Stimulated activated effector memory CD8-positive, alpha-beta T cell treated with anti-CD3 and anti-CD28 coated beads, Interleukin-12 subunit alpha, Interleukin-12 subunit beta, amount 100 ng/mL, for 72 hours (primary cell): ENCODE measurements around the gene ZNF792.
"Not testable (repeated sequence)": the region's sequence is repeated elsewhere in the genome, so short reads cannot be mapped to it uniquely, and the experiment has no call there.

Experiments used
- ATAC-seq: fragments of 150-1000 bp; cut with Tn5 transposase; 2 replicates; pipeline ENCODE4 v1.10.0; 2021
- DNase-seq, 2 donors: peaks; one replicate each; pipeline ENCODE4 v3.0.0; 2021 to 2022; ENCODE audit warnings: low spot score in 2 of 2
- H3K27ac Mint-ChIP-seq: one replicate; pipeline ENCODE4 v1.8.0; 2022; ENCODE audit warnings: mild to moderate bottlenecking, mixed read lengths
- H3K36me3 Mint-ChIP-seq: one replicate; pipeline ENCODE4 v1.8.0; 2022; ENCODE audit warnings: mild to moderate bottlenecking, mixed read lengths
- H3K4me1 Mint-ChIP-seq: one replicate; pipeline ENCODE4 v1.8.0; 2022; ENCODE audit warnings: mixed read lengths
- H3K4me3 Mint-ChIP-seq: one replicate; pipeline ENCODE4 v1.8.0; 2022; ENCODE audit warnings: mild to moderate bottlenecking, mixed read lengths
- H3K9me3 Mint-ChIP-seq: one replicate; pipeline ENCODE4 v1.8.0; 2022; ENCODE audit warnings: mixed read lengths

The ZNF792 gene

GRCh38 chr19:34989298-34989697 lies 25.3 kb upstream of the ZNF792 start:
- ATAC-seq = no peak
- peak overlapping the region; percentile 15 for H3K4me3 Mint-ChIP-seq

GRCh38 chr19:34988119-34988518 lies 24.1 kb upstream of the ZNF792 start:
- no peak for ATAC-seq
- H3K36me3 Mint-ChIP-seq = peaks cover 6% of the 10 kb centered on the region
- H3K27ac Mint-ChIP-seq = no peak overlapping the region
- H3K4me3 Mint-ChIP-seq = no peak overlapping the region
- H3K9me3 Mint-ChIP-seq = no peaks in the 10 kb centered on the region
- peaks cover 49% of the 10 kb centered on the region for H3K4me1 Mint-ChIP-seq
- DNase-seq = no peak

More at GRCh38 chr19:34989298-34989697, 25.3 kb upstream of the ZNF792 start:
- Mint-ChIP-seq H3K36me3 (peaks cover 6% of the 10 kb centered on the region), H3K9me3 (no peaks in the 10 kb centered on the region), H3K27ac (peak overlapping the region; percentile 58), H3K4me1 (peaks cover 56% of the 10 kb centered on the region)
- no peak for DNase-seq

DNA sequence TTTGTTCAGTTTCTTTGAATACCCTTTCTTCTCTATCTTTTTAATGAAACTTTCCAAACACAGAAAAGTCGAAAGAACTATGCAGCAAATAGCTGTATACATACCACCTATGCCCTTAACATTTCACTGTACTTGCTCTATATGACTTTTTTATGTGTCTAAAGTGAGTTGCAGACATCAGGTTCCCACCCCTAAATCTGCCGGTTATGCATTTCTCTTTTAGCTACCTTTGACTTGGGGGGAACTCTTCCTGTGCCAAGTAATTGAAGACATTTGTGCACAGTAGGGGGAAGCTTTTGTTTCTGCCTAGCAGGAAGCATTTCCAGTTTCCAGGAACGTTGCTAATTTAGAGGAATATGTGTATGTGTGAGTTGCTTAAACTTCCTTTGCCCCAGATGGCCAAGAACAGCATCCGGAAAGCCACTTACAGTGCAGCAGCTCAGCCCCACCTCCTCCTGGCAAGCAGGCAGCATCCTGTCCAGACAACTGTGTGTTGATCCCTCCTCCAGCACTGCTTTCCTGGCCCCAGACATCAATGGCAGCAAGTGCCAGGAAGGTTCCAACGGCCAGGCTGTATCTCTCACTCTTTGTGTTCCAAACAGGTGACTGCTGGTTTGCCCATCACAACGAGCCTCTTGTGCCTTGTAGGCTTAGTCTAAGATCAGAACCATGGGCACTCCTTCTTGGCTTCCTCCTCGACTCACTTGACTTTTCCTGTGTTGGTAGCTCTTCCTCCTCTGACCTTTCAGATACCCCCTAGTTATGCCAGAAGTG lies 21.4 kb upstream of the ZNF792 start:
- DNase-seq = no peak
- ATAC-seq = peak; percentile 72
- Mint-ChIP-seq H3K36me3 (peaks cover 1% of the 10 kb centered on the region), H3K27ac (peak overlapping the region; percentile 74), H3K9me3 (no peaks in the 10 kb centered on the region), H3K4me3 (peak overlapping the region; percentile 65), H3K4me1 (peaks cover 29% of the 10 kb centered on the region)

- no peak overlapping the region for H3K4me3 Mint-ChIP-seq
- H3K27ac Mint-ChIP-seq = no peak overlapping the region
- DNase-seq = no peak
- no peaks in the 10 kb centered on the region for H3K36me3 Mint-ChIP-seq
- ATAC-seq = no peak
- no peaks in the 10 kb centered on the region for H3K9me3 Mint-ChIP-seq
- peaks cover 23% of the 10 kb centered on the region for H3K4me1 Mint-ChIP-seq
Observed at GRCh38 chr19:34984287-34984686, 20.3 kb upstream of the ZNF792 start.

- Mint-ChIP-seq H3K27ac (no peak overlapping the region), H3K36me3 (no peaks in the 10 kb centered on the region), H3K4me3 (no peak overlapping the region), H3K9me3 (no peaks in the 10 kb centered on the region), H3K4me1 (peaks cover 18% of the 10 kb centered on the region)
- ATAC-seq (no peak), DNase-seq (no peak)
Observed at GRCh38 chr19:34983786-34984185, 19.8 kb upstream of the ZNF792 start.

- H3K36me3 Mint-ChIP-seq = no peaks in the 10 kb centered on the region
- ATAC-seq = no peak
- H3K4me1 Mint-ChIP-seq = peaks cover 12% of the 10 kb centered on the region
- DNase-seq = no peak
- H3K27ac Mint-ChIP-seq = no peak overlapping the region
- H3K4me3 Mint-ChIP-seq = no peak overlapping the region
- H3K9me3 Mint-ChIP-seq = no peaks in the 10 kb centered on the region
Observed at GRCh38 chr19:34982275-34982674, 18.2 kb upstream of the ZNF792 start.

DNA sequence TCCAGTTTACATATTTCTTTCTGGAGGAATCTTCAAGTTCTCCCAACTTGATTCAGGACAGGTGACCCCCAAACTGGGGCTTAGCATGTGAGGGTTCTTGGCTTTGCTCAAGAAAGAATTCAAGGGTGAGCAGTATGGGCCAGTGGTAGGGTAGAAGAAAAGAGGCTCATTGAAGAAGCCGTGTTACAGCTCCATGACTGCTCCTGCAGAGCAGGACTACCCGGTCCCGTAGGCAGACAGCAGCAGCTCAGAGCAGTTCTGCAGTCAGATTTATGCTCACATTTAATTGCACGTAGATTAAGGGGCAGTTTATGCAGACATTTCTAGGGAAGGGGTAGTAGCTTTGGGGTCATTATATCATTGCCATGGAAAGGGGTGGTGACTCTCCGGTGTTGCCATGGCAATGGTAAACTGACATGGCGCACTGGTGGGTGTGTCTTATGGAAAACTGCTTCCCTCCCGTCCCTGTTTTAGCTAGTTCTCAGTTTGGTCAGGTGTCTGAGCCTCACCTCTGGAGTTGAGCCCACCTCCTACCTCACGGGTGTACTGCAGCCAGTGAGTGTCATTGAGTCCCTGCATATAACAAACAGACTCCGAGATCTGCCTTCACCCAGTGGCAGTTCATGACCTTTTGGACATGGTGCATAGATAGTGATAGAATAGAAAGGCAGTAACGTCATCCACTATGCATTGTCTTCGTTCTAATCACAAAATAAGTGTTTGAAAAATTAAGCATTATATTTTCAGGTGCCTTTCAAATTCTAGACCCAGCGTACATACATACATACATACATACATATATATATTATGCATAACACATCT lies 16.0 kb upstream of the ZNF792 start:
- no peak overlapping the region for H3K27ac Mint-ChIP-seq
- peaks cover 8% of the 10 kb centered on the region for H3K4me1 Mint-ChIP-seq
- H3K9me3 Mint-ChIP-seq = no peaks in the 10 kb centered on the region
- no peak overlapping the region for H3K4me3 Mint-ChIP-seq
- ATAC-seq (no peak), DNase-seq (no peak)
- no peaks in the 10 kb centered on the region for H3K36me3 Mint-ChIP-seq

- no peaks in the 10 kb centered on the region for H3K9me3 Mint-ChIP-seq
- DNase-seq (no peak), ATAC-seq (no peak)
- no peak overlapping the region for H3K27ac Mint-ChIP-seq
- H3K36me3 Mint-ChIP-seq = no peaks in the 10 kb centered on the region
- peaks cover 31% of the 10 kb centered on the region for H3K4me1 Mint-ChIP-seq
- no peak overlapping the region for H3K4me3 Mint-ChIP-seq
Observed at GRCh38 chr19:34976611-34977010, 12.6 kb upstream of the ZNF792 start.

DNA sequence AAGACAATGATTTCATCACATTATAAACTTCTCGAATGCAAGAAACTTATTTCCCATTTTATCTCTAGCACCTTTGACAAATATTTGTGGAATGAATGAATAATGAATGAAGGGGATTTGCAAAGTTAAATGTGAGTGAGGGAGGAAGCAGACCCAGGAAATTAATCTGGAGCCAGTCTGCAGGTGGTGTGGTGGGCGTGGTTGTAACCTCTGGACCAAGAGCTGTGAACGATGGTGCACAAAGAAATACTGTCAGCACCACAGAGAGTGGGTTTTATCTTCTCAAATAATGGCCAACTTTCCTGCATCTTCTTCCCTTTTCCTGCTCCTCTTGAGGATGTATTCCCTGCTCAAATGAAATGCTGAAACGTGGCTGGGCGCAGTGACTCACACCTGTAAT lies 11.0 kb upstream of the ZNF792 start:
- no peak overlapping the region for H3K27ac Mint-ChIP-seq
- peaks cover 31% of the 10 kb centered on the region for H3K4me1 Mint-ChIP-seq
- DNase-seq = no peak
- no peak overlapping the region for H3K4me3 Mint-ChIP-seq
- H3K9me3 Mint-ChIP-seq = no peaks in the 10 kb centered on the region
- no peaks in the 10 kb centered on the region for H3K36me3 Mint-ChIP-seq
- no peak for ATAC-seq

DNA sequence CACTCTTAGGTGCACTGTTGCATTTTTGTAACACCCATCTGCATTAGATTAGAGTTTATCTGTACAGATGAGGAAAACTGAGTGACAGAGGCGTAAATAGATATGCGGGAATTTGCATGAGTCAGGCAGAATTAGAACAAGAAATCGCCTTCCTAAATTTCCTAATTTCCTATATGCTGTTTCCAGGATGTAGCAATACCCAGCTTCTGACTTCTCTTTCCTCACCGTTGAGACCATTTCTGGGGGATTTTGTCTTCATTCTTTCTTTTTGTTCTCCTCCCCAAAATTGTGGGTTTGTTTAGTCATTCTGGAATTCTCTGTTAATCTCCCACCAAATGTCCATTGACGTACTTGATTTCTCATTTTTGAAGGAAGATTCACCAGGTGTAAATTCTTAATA lies 10.6 kb upstream of the ZNF792 start:
- Mint-ChIP-seq H3K36me3 (no peaks in the 10 kb centered on the region), H3K9me3 (no peaks in the 10 kb centered on the region), H3K27ac (no peak overlapping the region), H3K4me3 (no peak overlapping the region), H3K4me1 (peaks cover 31% of the 10 kb centered on the region)
- DNase-seq = no peak
- ATAC-seq = no peak

DNA sequence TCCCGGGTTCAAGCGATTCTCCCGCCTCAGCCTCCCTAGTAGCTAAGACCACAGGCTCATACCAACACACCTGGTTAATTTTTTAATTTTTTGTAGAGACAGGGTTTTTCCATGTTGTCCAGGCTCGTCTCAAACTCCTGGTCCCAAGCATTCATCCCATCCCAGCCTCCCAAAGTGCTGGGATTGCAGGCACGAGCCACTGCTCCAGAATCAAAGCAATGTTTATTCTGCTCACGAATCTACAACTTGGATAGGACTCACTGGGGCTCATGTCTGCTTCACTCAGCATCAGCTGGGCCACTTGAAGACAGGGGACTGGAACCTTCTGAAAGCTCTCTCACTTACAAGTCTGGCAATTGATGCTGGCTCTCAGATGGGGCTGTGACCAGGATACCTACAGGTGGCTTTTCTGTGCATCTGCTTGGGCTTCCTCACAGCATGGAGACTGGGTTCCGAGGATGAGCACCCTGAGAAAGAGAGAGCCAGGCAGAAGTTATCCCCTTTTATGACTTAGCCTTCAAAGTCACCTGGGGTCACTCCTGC lies 8.2 kb upstream of the ZNF792 start:
- no peak overlapping the region for H3K27ac Mint-ChIP-seq
- peaks cover 31% of the 10 kb centered on the region for H3K4me1 Mint-ChIP-seq
- DNase-seq (no peak), ATAC-seq (no peak)
- H3K36me3 Mint-ChIP-seq = no peaks in the 10 kb centered on the region
- no peak overlapping the region for H3K4me3 Mint-ChIP-seq
- H3K9me3 Mint-ChIP-seq = no peaks in the 10 kb centered on the region

- H3K4me3 Mint-ChIP-seq, DNase-seq: not testable (repeated sequence)
Observed at GRCh38 chr19:34970185-34970780, 6.3 kb upstream of the ZNF792 start.

DNA sequence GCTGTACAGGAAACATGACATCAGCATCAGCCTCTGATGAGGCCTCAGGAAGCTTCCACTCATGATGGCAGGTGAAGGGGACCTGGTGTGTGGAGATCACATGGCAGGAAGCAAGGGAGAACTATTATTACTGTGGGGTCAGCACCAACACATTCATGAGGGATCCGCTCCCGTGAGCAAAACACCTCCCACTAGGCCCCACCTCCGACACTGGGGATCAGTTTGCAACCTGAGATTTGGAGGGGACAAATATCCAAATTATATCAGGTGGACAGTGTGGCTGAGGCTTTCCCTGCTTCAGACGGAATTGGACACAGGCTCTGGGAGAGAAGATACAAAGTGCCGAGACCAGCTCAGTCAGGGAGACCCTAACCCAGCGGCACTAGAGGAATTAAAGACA lies 5.7 kb upstream of the ZNF792 start:
- Mint-ChIP-seq H3K36me3 (no peaks in the 10 kb centered on the region), H3K9me3 (no peaks in the 10 kb centered on the region), H3K4me3 (no peak overlapping the region), H3K4me1 (peaks cover 21% of the 10 kb centered on the region), H3K27ac (no peak overlapping the region)
- DNase-seq (no peak), ATAC-seq (no peak)

More at GRCh38 chr19:34970185-34970780, 6.3 kb upstream of the ZNF792 start:
- H3K9me3 Mint-ChIP-seq, H3K36me3 Mint-ChIP-seq, H3K27ac Mint-ChIP-seq, ATAC-seq: not testable (repeated sequence)
- H3K4me1 Mint-ChIP-seq = peaks cover 25% of the 10 kb centered on the region

DNA sequence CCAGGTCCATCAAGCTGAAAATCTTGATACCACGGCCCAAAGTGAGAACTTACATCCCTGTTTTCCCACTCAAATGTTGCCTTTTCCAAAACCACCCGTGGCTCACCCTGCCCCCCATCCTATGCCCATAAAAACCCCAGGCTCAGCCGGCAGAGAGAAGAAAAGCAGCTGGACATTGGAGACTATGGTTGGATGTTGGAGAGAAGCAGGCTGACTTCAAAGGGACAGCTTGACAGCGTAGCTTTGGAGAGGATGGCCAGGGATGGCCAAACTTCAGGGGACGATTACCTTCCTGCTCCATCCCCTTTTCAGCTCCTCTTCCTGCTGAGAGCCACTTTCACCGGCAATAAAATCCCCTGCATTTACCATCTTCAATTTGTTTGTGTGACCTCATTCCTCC lies 3.5 kb upstream of the ZNF792 start:
- DNase-seq (no peak), ATAC-seq (no peak)
- Mint-ChIP-seq H3K9me3 (peaks cover 6% of the 10 kb centered on the region), H3K27ac (no peak overlapping the region), H3K36me3 (peaks cover 7% of the 10 kb centered on the region), H3K4me1 (peaks cover 16% of the 10 kb centered on the region), H3K4me3 (no peak overlapping the region)

DNA sequence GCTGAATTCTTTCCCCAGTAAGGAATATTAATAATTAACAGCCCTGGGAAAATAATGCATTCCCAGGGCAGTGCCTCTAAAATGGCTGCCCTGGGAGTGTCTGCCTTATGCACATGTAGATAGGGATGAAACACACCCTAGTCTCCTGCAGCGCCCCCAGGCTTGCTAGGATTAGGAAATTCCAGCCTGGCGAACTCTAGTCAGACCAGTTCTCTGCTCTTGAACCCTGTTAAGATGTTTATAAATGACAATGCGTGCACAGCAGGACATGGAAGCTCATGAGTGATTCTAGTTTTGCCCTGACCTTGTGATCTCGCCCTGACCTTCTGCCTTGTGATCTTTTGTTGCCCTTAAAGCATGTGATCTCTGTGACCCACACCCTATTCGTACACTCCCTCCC lies 1.5 kb upstream of the ZNF792 start:
- not testable (repeated sequence) for H3K27ac Mint-ChIP-seq, H3K4me3 Mint-ChIP-seq, DNase-seq, ATAC-seq
- Mint-ChIP-seq H3K4me1 (peaks cover 32% of the 10 kb centered on the region), H3K9me3 (peaks cover 18% of the 10 kb centered on the region), H3K36me3 (peaks cover 12% of the 10 kb centered on the region)
